GM20431 (cell line): ENCODE measurements around the gene TM2D3.
"Not testable (repeated sequence)": the region's sequence is repeated elsewhere in the genome, so short reads cannot be mapped to it uniquely, and the experiment has no call there.

Experiments
- in situ Hi-C: fragments of 300-500 bp; cut with MseI, MboI; formaldehyde crosslinking; loops from one replicate; pipeline ENCODE4 v1.15.0; 2020; ENCODE audit warnings: low sequenced_read_pairs; ENCODE audit not compliant: unreplicated experiment

TM2D3 gene

DNA sequence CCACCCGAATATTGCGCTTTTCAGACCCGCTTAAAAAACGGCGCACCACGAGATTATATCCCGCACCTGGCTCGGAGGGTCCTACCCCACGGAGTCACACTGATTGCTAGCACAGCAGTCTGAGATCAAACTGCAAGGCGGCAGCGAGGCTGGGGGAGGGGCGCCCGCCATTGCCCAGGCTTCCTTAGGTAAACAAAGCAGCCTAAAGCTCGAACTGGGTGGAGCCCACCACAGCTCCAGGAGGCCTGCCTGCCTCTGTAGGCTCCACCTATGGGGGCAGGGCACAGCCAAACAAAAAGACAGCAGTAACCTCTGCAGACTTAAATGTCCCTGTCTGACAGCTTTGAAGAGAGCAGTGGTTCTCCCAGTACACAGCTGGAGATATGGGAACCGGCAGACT is 25.5 kb downstream of the TM2D3 start:
- in situ Hi-C loops = not testable (repeated sequence)

DNA sequence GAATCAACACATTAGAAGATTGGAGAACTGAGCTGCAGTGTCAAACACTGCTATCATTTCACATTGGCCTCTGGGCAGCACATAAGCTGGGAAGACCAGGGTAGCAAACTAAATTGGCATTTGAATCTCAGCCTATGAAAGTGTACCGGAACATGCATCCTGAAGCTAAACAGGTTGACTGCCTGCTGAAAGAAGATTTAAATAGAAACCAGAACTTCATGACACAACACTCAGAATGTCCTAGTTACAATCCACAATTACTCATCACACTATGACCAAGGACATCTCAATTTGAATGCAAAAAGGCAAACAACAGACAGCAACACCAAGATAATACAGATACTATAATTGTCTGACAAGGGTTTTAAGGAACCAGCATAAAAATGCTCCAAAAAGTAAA is 26.2 kb downstream of the TM2D3 start:
- in situ Hi-C loops = no loop called here

DNA sequence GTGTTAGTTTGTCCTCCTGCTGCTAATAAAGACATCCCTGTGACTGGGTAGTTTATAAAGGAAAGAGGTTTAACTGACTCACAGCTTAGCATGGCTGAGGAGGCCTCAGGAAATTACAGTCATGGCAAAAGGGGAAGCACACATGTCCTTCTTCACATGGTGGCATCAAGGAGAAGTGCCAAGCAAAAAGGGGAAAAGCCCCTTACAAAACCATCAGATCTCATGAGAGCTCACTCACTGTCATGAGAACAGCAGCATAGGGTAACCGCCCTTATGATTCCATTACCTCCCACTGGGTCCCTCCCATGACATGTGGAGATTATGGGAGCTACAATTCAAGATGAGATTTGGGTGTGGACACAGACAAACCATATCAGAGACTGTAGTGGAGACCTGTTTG is 27.0 kb downstream of the TM2D3 start:
- in situ Hi-C loops = no loop called here

DNA sequence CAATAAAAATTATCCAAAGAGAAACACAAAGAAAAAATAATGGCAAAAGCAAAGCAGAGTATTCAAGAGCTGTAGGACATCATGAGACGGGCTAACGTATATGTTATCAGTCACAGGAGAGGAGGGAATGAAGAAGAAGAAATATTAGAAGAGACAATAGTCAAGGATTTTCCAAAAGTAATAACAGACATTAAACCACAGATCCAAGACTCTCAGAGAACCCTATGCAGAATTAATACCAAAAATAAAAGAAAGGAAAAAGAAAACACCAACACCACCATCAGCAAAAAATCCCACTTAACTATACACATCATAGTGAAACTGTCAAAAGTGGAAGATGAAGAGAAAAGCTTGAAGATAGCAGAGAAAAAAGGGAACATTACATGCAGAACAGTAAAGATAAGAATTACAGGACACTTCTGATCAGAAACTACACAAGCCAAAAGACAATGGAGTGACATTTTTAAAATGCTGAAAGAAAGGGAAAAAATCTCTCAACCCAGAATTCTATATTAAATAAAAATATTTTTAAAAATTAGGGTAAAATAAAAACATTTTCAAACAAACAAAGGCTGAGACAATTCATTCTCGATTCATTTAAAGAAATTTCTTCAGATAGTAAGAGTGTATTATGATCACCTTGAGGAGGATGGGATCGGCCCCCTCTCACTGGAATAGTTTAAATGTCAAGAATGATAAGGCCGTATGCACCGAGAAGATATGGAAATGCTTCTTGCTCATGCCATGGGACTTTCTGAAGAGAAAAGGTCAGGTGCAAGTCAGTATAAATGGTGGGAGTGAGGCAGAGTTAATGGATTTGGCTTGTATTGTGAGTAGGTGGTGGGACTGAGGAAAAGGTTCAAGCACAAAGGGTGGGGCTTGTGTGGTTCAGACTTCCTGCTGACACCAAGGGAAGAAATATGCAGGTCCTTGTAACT is 28.5 kb downstream of the TM2D3 start:
- in situ Hi-C loops = no loop called here

DNA sequence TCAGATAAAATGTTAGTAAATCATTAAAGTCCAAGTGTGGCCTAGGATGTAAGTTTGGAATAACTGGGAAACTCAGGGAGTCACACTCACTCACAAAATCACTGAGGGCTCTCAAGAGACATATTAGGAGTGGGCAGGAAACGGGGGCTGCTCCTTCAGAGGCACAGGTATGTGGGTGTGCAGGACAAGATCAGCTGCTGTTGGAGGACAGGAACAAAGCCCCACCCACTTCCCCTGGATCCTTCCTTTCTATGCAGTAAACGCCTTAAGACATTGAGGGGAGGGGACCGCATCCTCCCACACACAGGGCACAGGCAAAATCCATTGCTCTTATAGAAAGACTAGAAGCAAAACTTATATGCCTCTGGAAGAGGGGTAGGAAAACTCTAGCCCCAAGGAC is 30.2 kb downstream of the TM2D3 start:
- in situ Hi-C loops = no loop called here

DNA sequence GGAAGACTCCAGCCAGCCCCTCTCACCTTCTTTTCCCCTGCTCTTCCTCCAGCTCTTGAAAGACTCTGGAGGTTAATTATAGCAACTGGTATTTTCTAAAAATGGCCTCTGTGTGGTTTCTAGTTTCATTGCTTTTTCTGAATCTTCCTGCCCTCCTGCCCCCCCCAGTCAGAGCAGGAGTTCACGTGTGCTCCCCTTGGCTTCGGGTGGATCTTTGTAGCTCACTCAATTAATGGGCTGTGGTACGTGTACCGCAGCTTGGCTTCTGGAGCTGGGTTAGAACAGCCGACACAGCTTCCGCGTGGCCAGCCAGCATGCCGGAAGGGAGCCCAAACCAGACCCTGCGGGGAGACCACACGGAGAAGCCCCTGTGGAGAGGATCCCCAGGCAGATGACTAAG is 31.5 kb downstream of the TM2D3 start:
- in situ Hi-C loops = no loop called here

DNA sequence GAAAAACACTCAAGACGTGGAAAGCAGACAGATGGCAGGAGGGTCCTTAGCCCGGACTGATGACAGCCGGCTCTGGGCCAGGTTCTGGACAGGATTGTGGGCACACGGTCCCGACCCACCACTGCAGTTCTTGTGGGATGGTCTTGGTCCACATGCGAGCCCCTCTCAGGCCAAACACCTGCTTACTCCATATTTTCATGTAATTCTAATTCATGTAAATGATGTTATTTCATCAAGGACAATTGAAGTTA is 32.6 kb downstream of the TM2D3 start:
- in situ Hi-C loops = no loop called here

DNA sequence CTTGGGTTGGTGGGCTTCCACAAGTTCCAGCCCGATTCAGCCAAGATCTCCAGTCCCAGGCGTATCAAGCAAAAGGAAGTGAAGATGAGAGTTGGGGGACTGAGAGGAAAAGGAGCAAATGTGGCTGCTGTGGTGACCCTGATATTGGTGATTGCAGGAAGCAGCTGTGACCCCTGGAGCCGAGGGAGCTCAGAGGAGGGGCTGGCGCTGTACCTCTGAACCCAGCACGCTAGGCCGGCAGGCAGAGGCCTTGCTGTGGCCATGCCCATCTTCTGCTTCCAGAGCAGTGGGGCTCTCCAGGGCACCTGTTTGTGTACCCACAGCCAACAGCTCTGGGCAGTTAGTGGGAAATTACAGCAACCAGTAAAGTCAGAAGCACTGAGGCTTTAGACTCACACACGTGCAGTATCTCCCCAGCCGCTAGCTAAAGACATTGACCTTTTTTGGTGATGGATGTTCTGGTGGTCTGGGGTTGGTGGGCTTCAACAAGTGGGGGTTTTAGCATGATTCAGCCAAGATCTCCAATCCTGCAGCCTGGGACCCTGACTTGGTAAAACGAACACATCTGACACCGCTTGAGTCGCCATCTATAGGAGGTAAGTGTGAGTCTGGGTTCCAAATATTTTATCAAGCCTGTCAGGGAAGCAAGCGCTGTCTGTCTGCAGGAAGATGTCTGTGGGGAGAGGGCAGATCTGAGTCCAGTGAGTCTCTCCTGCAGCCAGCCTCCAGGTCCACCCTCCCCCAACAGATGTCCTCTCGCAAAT is 33.1 kb downstream of the TM2D3 start:
- in situ Hi-C loops = no loop called here

DNA sequence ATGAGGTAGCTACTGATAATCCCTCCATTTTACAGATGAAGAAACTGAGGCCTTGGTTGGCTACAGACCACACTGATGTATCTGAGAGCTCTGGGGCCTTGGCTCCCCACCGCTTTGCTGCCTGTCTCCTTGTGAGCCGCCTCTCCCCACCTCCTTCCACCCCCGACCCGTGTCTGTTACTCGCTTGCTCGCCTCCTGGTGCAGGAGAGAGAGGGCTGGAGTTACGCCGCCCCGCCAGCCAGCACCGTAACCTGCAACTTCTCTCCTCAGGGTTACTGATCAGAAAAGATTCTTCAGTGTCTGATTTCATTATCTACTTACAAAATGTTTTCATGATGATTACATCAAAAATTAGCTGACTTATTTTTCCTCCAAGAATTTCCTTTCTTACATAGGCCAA is 34.1 kb downstream of the TM2D3 start:
- in situ Hi-C loops = no loop called here

DNA sequence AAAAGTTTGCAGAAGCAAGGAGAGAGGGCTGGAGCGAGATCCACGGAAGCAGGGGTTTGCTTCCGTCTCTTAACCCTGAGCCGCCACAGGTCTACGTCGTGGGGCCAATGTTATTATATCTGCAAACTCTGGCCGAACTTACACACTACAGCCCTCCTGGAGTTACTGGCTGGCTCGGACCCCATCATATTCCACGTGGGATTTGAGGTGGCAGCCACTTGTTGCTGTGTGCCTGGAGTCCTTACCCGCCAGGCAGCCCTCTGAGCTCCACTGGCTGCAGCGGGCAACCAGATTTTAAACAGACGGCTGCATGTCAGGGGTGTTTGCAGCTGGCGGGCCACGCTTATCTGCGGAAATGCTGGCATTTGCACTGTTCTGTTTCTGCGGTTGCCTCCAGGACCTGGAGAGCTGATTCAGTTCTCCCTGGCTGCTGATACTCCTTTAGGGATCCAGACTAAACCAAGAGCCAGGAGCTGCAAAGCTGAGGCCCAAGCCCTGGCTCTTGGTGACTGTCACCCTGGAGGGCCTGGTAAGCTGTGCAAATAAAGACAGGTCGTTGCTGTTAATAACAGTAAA is 34.7 kb downstream of the TM2D3 start:
- in situ Hi-C loops = no loop called here

DNA sequence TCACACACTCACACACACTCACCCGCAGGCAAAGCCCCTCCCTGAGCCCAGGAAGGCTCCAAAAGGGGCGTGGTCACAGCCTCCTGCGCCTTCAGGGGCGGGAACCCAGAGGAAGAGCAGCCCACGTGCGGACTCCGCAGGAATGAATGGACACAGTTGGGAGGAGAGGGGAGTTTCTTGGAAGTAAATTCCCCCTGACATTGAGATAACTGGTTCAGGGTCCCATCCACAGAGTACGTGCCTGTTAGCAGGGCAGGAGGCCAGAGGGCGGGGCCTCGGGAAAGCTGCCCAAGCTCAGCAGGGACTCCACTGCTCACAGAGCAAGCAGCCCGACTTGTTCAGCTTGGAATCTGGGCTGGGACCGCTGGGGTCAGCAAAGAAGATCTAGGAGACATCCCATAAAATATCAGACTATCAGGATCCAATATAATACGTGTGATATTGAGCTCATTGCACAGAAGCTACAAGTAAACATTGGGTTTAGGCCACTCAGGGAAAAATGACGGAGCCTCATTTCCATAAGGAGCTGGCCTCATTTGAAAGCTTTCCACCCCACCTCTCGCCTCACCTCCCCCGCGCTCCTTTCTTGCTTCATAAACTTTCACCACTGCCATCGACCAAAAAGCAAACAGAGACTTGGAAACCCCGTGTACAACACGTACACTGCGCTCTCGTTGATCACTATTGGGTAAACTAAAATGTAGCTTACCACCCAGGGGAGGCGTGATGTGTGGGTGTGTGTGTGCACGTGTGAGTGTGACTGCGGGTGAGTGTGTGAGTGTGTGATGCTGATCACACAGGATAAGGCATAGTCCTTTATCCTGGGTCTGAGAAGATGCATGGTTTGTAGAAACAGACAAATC is 36.0 kb downstream of the TM2D3 start:
- in situ Hi-C loops = no loop called here

DNA sequence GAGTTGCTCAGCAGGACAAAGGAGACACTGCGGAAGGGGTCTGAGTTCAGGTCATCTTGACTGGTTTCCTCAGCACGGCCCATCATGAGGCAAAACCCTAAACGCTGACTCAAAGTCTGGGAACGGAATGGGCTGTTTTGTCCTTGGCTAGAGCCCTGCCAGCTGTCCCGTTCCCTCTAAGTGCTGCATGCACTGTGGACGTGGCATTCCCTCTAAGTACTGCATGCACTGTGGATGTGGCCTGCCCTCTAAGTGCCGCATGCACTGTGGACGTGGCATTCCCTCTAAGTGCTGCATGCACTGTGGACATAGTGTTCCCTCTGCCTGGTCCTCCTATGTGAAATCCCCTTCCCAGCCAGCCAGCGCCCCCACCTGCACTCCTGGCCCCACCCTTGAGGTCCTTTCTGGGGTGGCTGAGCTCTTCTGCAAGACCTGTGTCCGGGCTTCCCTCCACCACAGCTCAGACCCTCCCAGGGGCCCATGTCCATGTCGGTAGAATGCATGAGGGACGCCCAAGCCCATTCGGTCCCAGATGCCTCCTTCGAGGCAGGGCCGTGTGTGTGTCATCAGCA is 36.7 kb downstream of the TM2D3 start:
- in situ Hi-C loops = no loop called here

DNA sequence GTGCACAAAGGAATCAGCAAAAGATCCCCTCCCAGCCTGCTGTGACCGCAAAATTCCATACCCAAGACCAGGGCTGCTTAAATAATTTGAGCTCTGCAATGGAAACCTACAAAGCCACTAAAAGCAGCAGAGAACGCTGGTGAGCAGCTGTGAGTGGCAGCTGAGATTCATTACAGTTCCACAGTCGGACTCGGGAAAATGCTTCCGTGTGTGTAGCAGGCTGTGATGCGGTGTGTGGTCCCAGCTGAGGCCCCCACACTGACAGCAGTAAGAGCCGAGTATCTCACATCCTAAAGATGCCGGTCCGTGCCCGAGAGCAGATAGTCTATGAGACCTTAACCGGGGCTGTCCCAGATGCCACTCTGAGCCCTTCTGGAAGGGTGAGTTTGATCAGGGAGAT is 37.4 kb downstream of the TM2D3 start:
- in situ Hi-C loops = no loop called here

DNA sequence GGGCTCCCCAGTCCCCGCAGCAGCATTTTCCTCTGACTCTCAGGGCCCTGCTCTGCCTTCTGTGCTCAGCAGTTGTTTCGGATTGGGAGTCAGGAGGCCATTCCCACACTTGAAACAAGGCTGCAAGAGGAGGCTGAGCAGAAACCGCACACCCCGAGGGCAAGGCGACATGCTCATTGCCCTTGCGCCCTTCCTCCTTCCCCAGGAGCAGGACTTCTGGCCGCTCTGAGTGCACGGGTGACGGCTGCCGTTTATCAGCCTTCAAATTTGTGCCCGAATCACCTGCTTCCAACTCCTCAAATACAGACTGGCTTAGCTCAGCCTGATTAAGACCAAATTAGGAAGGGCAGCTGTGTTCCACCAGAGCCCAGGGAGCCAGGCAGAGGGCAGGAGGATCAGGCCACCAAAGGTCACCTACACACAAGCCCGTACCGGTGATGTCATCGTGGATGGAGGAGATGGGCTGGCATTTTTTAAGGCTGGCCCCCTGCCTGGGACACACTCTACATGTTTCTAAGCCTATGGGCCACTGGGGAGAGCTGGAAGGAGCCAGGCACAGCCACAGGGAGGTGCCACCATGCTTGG is 38.1 kb downstream of the TM2D3 start:
- in situ Hi-C loops = no loop called here

DNA sequence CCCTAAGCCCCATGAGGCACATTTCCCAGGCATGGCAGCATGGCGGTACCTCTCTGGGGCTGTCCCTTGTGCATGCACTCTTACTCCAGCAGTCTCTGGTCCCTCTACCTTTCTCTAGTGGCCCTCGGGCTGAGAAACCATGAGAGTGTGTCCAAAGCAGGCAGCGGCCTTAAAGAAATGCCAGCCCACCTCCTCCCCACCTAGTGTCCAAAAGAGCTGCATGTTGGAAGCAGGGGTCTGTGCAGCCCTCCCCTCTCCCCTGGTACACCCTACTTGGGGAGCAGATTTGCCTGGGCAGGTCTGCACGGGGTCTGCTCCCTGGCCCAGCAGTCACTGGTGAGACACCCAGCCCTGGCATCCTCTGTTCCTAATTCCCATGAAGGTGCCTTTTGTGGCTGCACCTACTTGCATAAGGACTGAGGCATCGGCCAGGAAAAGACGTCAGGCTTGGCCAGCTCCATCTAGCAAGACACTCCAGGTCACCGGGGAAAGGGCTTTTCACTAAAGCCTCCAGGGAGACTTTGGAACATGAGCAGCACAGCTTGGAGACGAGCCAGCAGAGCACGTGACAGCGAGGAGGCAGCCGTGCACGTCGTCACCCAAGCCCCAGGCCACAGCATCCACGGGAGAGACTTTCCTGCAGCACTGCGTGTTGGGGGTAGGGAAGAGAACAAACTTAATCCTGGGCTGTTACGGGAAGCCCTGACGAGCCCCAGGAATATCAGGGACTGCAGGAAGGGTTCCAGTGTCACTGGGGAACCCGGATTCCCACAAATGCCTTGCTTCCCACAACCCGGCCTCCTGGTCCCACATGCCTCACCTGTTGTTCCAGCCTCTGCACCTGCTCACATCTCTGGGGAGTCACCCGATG is 38.8 kb downstream of the TM2D3 start:
- in situ Hi-C loops = no loop called here

DNA sequence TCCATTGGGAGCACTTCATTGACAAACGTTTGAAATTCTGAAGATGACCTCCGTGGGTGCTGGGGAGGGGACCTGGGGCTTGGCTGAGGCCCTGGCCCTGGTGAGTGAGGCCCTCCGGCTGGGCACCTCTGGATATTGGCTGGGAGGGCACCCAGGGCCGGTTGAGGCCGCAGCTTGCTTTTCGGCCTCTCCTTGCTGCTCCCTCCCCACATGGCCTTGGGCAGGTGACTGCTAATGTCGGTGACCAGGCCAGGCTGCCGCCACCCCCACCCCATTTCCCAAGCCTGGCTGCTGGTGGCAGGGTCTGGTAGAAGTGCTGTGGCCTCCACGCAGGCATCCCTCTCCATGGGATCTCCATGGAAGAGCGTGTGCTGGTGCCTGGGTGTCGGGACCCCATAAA is 39.5 kb downstream of the TM2D3 start:
- in situ Hi-C loops = no loop called here

DNA sequence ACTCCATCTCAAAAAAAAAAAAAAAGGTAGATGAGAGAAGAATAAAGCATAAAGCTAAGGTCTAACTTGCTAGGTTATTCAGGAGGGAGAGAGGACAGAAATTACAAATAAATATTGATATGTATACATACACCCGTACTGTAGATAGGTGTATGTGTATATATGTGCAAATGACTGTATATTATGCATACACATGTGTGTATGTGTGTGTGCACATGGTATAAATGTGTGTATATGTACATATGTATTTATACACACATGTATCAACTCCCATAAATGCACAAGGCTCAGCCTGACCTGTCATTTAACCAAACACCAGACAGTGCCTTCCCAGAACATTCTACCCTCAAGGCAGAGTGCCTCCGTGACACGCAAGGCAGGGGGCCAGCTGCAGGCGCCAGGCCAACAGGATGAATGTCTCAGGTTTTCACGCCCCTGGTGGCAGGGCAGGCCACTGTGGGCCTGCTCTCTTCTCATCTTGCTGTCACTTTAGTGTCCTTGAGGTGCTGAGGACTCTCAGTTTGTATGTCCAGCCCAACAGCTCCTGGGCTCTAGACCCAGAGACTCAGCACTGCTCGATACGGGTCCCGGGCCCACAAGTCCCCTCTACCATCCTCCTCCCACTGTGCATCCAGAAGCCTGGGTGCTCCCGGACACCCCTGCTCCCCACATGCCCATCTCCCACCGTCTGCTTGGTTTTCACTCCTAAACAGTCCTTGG is 40.4 kb downstream of the TM2D3 start:
- in situ Hi-C loops = no loop called here

DNA sequence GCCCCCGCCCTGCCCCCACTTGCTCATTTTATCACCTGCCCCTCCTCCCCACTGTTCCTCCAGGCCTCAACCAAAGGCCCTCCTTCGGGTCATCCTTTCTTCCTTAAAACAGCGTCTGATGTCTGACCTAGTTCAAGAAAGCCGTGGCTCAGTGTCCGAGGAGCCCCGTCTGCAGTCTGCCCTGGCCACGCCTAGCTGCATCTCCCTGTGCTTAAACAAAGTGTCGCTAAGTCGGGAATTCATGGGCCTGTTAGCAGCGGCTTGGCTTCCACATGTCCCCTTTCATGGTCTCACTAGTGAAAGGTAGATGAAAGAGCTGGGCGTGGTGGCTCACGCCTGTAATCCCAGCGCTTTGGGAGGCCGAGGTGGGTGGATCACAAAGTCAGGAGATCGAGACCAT is 41.2 kb downstream of the TM2D3 start:
- in situ Hi-C loops = no loop called here
